Measurements from ENCODE around the gene PALLD. TPM values are rescaled to one million over a fixed set of nuclear protein-coding genes. Genes with fewer than 3 reads are reported as not detected.

The PALLD gene
- total RNA-seq, 1 donor from 2014 or later, result 85.7 TPM

DNA sequence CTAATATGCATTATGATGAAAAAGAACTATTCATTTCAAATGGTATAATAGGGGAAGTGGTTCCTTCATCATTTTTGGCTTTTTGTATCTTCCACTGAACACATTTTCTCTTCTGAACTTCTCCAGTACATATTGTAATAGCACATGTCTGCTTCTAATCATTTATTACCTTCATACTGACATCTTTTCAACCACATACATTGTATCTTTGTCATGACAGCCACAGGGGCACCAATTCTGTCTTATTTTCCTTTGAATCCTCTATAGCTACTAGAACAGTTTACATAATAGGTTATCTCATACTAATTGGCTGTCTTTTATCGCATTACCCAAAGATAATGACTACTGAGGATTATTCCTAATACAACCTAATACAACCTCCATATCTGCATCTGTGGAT lies 37.7 kb downstream of the PALLD start:
- Mint-ChIP-seq H3K36me3 (no peaks in the 10 kb centered on the region), H3K4me3 (no peak overlapping the region), H3K27ac (no peak overlapping the region), H3K4me1 (peaks cover 17% of the 10 kb centered on the region), H3K27me3 (ENCODE audit: insufficient read depth, low read depth) (peaks cover 4% of the 10 kb centered on the region), H3K9me3 (no peaks in the 10 kb centered on the region)
- H3K36me3 ChIP-seq, result no peaks in the 10 kb centered on the region
- no peaks in the 10 kb centered on the region for H3K27me3 ChIP-seq
- H3K9me3 ChIP-seq (ENCODE audit: low read depth), result no peaks in the 10 kb centered on the region
- H4K20me1 ChIP-seq (ENCODE audit: low read depth), result no peaks in the 10 kb centered on the region
- no peak for DNase-seq (ENCODE audit: low spot score)
- H2AFZ ChIP-seq (replicated peaks), result no peak overlapping the region
- TF ChIP-seq EZH2phosphoT487 (IDR thresholded peaks at IDR 0.05), result no peak
- H3K9ac ChIP-seq, result no peak overlapping the region
- no peak overlapping the region for H3K4me3 ChIP-seq
- H3K4me1 ChIP-seq, result no peaks in the 10 kb centered on the region
- no peak overlapping the region for H3K4me2 ChIP-seq
- no peak overlapping the region for H3K27ac ChIP-seq
- peaks cover 5% of the 10 kb centered on the region for H3F3A ChIP-seq (ENCODE audit: low read depth)
- H3K79me2 ChIP-seq (ENCODE audit: low read depth), result no peaks in the 10 kb centered on the region

DNA sequence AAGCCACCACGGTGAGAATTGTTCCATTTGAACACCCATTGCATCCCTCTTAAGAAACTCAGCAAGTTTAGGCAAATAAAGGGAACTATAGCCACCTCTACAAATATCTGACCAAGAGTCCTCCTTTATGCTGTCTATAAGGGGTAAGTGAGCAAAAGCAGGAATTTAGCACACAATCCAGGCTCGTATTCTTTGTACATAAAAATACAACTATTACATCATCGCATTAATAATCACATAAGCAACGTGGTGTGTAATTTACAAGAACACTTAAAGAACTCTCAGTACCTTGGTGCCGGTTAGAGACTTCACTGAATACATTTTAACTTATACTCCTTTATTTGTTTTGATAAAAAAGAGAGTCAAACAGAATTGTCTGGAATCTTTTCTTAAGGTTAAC lies 38.8 kb downstream of the PALLD start:
- Mint-ChIP-seq H3K27ac (no peak overlapping the region), H3K9me3 (no peaks in the 10 kb centered on the region), H3K4me3 (no peak overlapping the region), H3K36me3 (no peaks in the 10 kb centered on the region), H3K27me3 (ENCODE audit: insufficient read depth, low read depth) (peaks cover 4% of the 10 kb centered on the region), H3K4me1 (peaks cover 26% of the 10 kb centered on the region)
- no peak overlapping the region for H3K9ac ChIP-seq
- no peaks in the 10 kb centered on the region for H4K20me1 ChIP-seq (ENCODE audit: low read depth)
- peaks cover 11% of the 10 kb centered on the region for H3K4me1 ChIP-seq
- no peaks in the 10 kb centered on the region for H3K9me3 ChIP-seq (ENCODE audit: low read depth)
- no peak overlapping the region for H3K27ac ChIP-seq
- DNase-seq (ENCODE audit: low spot score), result no peak
- H3K4me3 ChIP-seq, result no peak overlapping the region
- H3K36me3 ChIP-seq, result no peaks in the 10 kb centered on the region
- no peak overlapping the region for H2AFZ ChIP-seq (replicated peaks)
- no peaks in the 10 kb centered on the region for H3K27me3 ChIP-seq
- TF ChIP-seq EZH2phosphoT487 (IDR thresholded peaks at IDR 0.05) (no peak), EZH2 (IDR thresholded peaks at IDR 0.05) (no peak), CTCF (IDR thresholded peaks at IDR 0.05) (no peak)
- no peaks in the 10 kb centered on the region for H3K79me2 ChIP-seq (ENCODE audit: low read depth)
- H3F3A ChIP-seq (ENCODE audit: low read depth), result peaks cover 5% of the 10 kb centered on the region
- H3K4me2 ChIP-seq, result no peak overlapping the region

DNA sequence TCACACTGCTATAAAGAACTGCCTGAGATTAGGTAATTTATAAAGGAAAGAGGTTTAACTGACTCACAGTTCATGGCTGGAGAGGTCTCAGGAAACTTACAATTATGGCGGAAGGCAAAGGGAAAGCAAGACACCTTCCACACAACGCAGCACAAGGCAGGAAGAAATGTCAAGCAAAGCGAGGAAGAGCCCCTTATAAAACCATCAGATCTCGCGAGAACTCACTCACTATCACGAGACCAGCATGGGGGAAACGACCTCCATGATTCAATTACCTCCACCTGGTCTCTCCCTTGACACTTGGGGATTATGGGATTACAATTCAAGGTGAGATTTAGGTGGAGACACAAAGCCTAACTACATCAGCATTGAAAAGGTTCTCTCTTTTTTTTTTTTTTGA lies 39.6 kb downstream of the PALLD start:
- H3K27ac ChIP-seq, result no peak overlapping the region
- no peaks in the 10 kb centered on the region for H3K27me3 ChIP-seq
- H3F3A ChIP-seq (ENCODE audit: low read depth), result peaks cover 5% of the 10 kb centered on the region
- Mint-ChIP-seq H3K4me1 (peaks cover 31% of the 10 kb centered on the region), H3K27ac (peak overlapping the region; percentile 22), H3K36me3 (no peaks in the 10 kb centered on the region), H3K9me3 (no peaks in the 10 kb centered on the region), H3K4me3 (no peak overlapping the region), H3K27me3 (ENCODE audit: insufficient read depth, low read depth) (peaks cover 4% of the 10 kb centered on the region)
- no peak for TF ChIP-seq EZH2 (IDR thresholded peaks at IDR 0.05)
- no peak for TF ChIP-seq EZH2phosphoT487 (IDR thresholded peaks at IDR 0.05)
- no peak for TF ChIP-seq CTCF (IDR thresholded peaks at IDR 0.05)
- no peak overlapping the region for H2AFZ ChIP-seq (replicated peaks)
- DNase-seq (ENCODE audit: low spot score), result no peak
- no peaks in the 10 kb centered on the region for H4K20me1 ChIP-seq (ENCODE audit: low read depth)
- H3K4me2 ChIP-seq, result no peak overlapping the region
- H3K9me3 ChIP-seq (ENCODE audit: low read depth), result no peaks in the 10 kb centered on the region
- no peak overlapping the region for H3K4me3 ChIP-seq
- no peaks in the 10 kb centered on the region for H3K36me3 ChIP-seq
- H3K79me2 ChIP-seq (ENCODE audit: low read depth), result no peaks in the 10 kb centered on the region
- H3K4me1 ChIP-seq, result peaks cover 11% of the 10 kb centered on the region
- H3K9ac ChIP-seq, result no peak overlapping the region

- H3K27ac Mint-ChIP-seq, result no peak overlapping the region
- no peak overlapping the region for H3K4me2 ChIP-seq
- H3K4me1 Mint-ChIP-seq, result peaks cover 31% of the 10 kb centered on the region
- H3K9me3 Mint-ChIP-seq, result no peaks in the 10 kb centered on the region
- TF ChIP-seq CTCF (IDR thresholded peaks at IDR 0.05) (no peak), EZH2phosphoT487 (IDR thresholded peaks at IDR 0.05) (no peak), EZH2 (IDR thresholded peaks at IDR 0.05) (no peak)
- H2AFZ ChIP-seq (replicated peaks), result no peak overlapping the region
- H3K27me3 Mint-ChIP-seq (ENCODE audit: insufficient read depth, low read depth), result peaks cover 6% of the 10 kb centered on the region
- H3K4me1 ChIP-seq, result peaks cover 11% of the 10 kb centered on the region
- no peaks in the 10 kb centered on the region for H3K36me3 ChIP-seq
- no peak overlapping the region for H3K4me3 Mint-ChIP-seq
- H4K20me1 ChIP-seq (ENCODE audit: low read depth), result no peaks in the 10 kb centered on the region
- H3F3A ChIP-seq (ENCODE audit: low read depth), result peaks cover 5% of the 10 kb centered on the region
- no peaks in the 10 kb centered on the region for H3K79me2 ChIP-seq (ENCODE audit: low read depth)
- no peak overlapping the region for H3K9ac ChIP-seq
- no peak overlapping the region for H3K4me3 ChIP-seq
- H3K27ac ChIP-seq, result no peak overlapping the region
- H3K36me3 Mint-ChIP-seq, result no peaks in the 10 kb centered on the region
- no peaks in the 10 kb centered on the region for H3K27me3 ChIP-seq
- H3K9me3 ChIP-seq (ENCODE audit: low read depth), result no peaks in the 10 kb centered on the region
- no peak for DNase-seq (ENCODE audit: low spot score)
These were observed 40.2 kb downstream of the PALLD start for GRCh38 chr4:168537086-168537485.
